GM10266 (cell line): ENCODE data around the gene PCDHGA8.
"Not testable (repeated sequence)": the region's sequence is repeated elsewhere in the genome, so short reads cannot be mapped to it uniquely, and the experiment has no call there.

Experiments used
- DNase-seq: peaks from one replicate; pipeline ENCODE4 v3.0.0; 2012; ENCODE audit errors: extremely low spot score
- CTCF ChIP-seq: IDR thresholded peaks from 2 replicates; pipeline ENCODE4 v1.5.1; 2012; ENCODE audit warnings: mild to moderate bottlenecking, low read depth; ENCODE audit not compliant: control insufficient read depth, insufficient read depth; ENCODE audit errors: missing control alignments

Gene PCDHGA8

GRCh38 chr5:141373673-141374317 lies 18.6 kb upstream of the PCDHGA8 start, which contains the start of gene PCDHGA6:
Gene PCDHGA6, plus strand, starts transcription at chr5:141373891. Its CDS starts 193 bp downstream, at chr5:141374084.
- TF ChIP-seq CTCF = peak; percentile 32
- no peak for DNase-seq

GRCh38 chr5:141374627-141375026 lies 17.8 kb upstream of the PCDHGA8 start:
- no peak for DNase-seq
- no peak for TF ChIP-seq CTCF

- DNase-seq = not testable (repeated sequence)
These were observed 16.8 kb upstream of the PCDHGA8 start for GRCh38 chr5:141375444-141376155.

- TF ChIP-seq CTCF = no peak
- DNase-seq = no peak
These were observed 9.8 kb upstream of the PCDHGA8 start, which contains the start of gene PCDHGA7 for GRCh38 chr5:141382469-141383294. Gene PCDHGA7, plus strand, starts transcription at chr5:141382742. Its CDS starts 158 bp downstream, at chr5:141382900.

- TF ChIP-seq CTCF = no peak
- DNase-seq = no peak
These were observed 9.1 kb upstream of the PCDHGA8 start for GRCh38 chr5:141383345-141383744.

- no peak for TF ChIP-seq CTCF
- no peak for DNase-seq
These were observed 7.8 kb upstream of the PCDHGA8 start for GRCh38 chr5:141384471-141385267.

- not testable (repeated sequence) for DNase-seq
These were observed 4.7 kb upstream of the PCDHGA8 start, which contains the start of gene PCDHGB4 for GRCh38 chr5:141387557-141388311. Gene PCDHGB4, plus strand, starts transcription at chr5:141387698. Its CDS starts 187 bp downstream, at chr5:141387885.
